SH-SY5Y (cell line): ENCODE results near the gene DDX60.

ENCODE experiments used
- GATA2 ChIP-seq: IDR thresholded peaks from 2 replicates; pipeline ENCODE4 v1.6.1; 2011; ENCODE audit warnings: mild to moderate bottlenecking, low read depth, low read length
- GATA3 ChIP-seq: IDR thresholded peaks from 2 replicates; pipeline ENCODE4 v1.6.1; 2011; ENCODE audit warnings: low read depth, mild to moderate bottlenecking, low read length, moderate library complexity

DNA sequence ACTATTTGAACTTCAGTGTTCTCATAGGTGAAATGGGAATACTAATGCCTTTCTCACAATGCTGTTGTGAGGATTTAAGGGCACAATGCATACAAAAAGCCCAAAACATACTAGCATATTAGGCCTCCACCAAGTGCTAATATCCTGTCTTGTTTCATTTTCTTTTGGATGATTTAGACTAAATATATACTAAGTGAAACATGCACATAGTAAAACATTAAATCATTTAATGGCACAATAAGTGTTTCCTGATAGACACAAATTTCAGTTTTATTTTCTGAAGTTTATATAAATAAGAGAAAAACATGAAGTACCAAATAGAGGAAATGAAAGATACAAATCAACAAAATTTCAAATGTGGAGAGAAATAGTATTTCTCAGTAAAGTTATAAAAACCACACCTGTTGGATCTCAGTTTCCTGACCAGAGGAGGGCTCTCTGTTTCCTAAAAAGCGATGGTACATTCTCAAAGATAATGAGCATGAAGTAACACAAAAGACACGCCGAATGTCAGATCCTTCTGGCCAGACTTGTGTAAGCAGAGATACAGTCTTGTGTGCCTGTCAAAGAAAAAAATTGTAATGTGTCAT lies 25.1 kb downstream of the DDX60 start:
- TF ChIP-seq GATA2, result no peak
- no peak for TF ChIP-seq GATA3
